HepG2 (cell line): ENCODE data around the gene NAPB. TPM values are rescaled to one million over a fixed set of nuclear protein-coding genes. Genes with fewer than 3 reads are reported as not detected.

Experiments used
- ADNP ChIP-seq: sonication (generic); formaldehyde crosslinking; IDR thresholded peaks from 2 replicates; pipeline ENCODE4 v1.4.0; 2020; ENCODE audit warnings: missing genetic modification reagents
- ETV6 ChIP-seq: sonication (generic); formaldehyde crosslinking; conservative IDR thresholded peaks from 2 replicates; pipeline ENCODE4 v1.4.0; 2020; ENCODE audit warnings: missing genetic modification reagents
- MATR3 ChIP-seq: sonication (generic); formaldehyde crosslinking; IDR thresholded peaks from 2 replicates; pipeline ENCODE4 v1.4.0; 2020; ENCODE audit warnings: missing genetic modification reagents
- PAWR ChIP-seq: sonication (generic); formaldehyde crosslinking; IDR thresholded peaks from 2 replicates; pipeline ENCODE4 v1.4.0; 2020; ENCODE audit warnings: missing genetic modification reagents, mild to moderate bottlenecking, borderline replicate concordance
- PHF21A ChIP-seq: sonication (generic); formaldehyde crosslinking; IDR thresholded peaks from 2 replicates; pipeline ENCODE4 v1.5.0; 2020; ENCODE audit warnings: mild to moderate bottlenecking, missing genetic modification reagents
- PTBP1 ChIP-seq: fragments of 200-400 bp; formaldehyde crosslinking; IDR thresholded peaks from 2 replicates; pipeline ENCODE4 v1.6.1; 2018; ENCODE audit warnings: low read length, low read depth; ENCODE audit not compliant: poor library complexity, severe bottlenecking
- RFX1 ChIP-seq: fragments of 450-650 bp; IDR thresholded peaks from 2 replicates; pipeline ENCODE4 v1.6.1; 2017
- RFXANK ChIP-seq: IDR thresholded peaks from 2 replicates; pipeline ENCODE4 v1.6.1; 2016
- TAF1 ChIP-seq: sonication (generic); formaldehyde crosslinking; IDR thresholded peaks from 2 replicates; pipeline ENCODE4 v1.4.0; 2020; ENCODE audit warnings: missing genetic modification reagents
- ZBTB7B ChIP-seq: sonication (generic); formaldehyde crosslinking; IDR thresholded peaks from 2 replicates; pipeline ENCODE4 v1.4.0; 2020; ENCODE audit warnings: missing genetic modification reagents
- ZNF224 ChIP-seq: sonication (generic); formaldehyde crosslinking; IDR thresholded peaks from 2 replicates; pipeline ENCODE4 v1.5.0; 2020; ENCODE audit warnings: mild to moderate bottlenecking, missing genetic modification reagents
- ZNF317 ChIP-seq: sonication (generic); formaldehyde crosslinking; IDR thresholded peaks from 2 replicates; pipeline ENCODE4 v1.5.0; 2020; ENCODE audit warnings: mild to moderate bottlenecking, missing genetic modification reagents
- ZNF367 ChIP-seq: sonication (generic); formaldehyde crosslinking; IDR thresholded peaks from 2 replicates; pipeline ENCODE4 v1.4.0; 2020; ENCODE audit warnings: missing genetic modification reagents, borderline replicate concordance
- ZNF564 ChIP-seq: sonication (generic); formaldehyde crosslinking; IDR thresholded peaks from 2 replicates; pipeline ENCODE4 v1.8.1; 2023; ENCODE audit warnings: mild to moderate bottlenecking, missing genetic modification reagents
- ZNF75D ChIP-seq: sonication (generic); formaldehyde crosslinking; IDR thresholded peaks from 2 replicates; pipeline ENCODE4 v1.8.1; 2023; ENCODE audit warnings: missing genetic modification reagents, mild to moderate bottlenecking, borderline replicate concordance
- polyA plus RNA-seq, 8 experiments: library from polyadenylated mRNA; depleted of rRNA in 3 of 8; stranded (reverse) in 7 of 8; unstranded in 1 of 8; fragments of >200 nt; fragmentation: Illumina TruSeq in 4 of 8; extraction: Trizol in 4 of 8; gene quantifications; 2 replicates each; pipeline versions ENCODE4 v1.2.1 to v1.2.3, GENCODE V29; 2011 to 2016; ENCODE audit warnings: low read depth in 4 of 8, missing spikeins in 1 of 8, mixed read lengths in 1 of 8; ENCODE audit not compliant: insufficient read depth in 1 of 8
- total RNA-seq, 5 experiments: library from RNA; depleted of rRNA; stranded (reverse); fragments of >200 nt; fragmentation: Illumina TruSeq; extraction: Trizol; gene quantifications; 2 replicates each; pipeline ENCODE4 v1.2.3, GENCODE V29; 2016; ENCODE audit warnings: low read depth in 1 of 5
- TF ChIP-seq, protein P1 (sequence below): sonication (generic); formaldehyde crosslinking; IDR thresholded peaks from 2 replicates; pipeline ENCODE4 v1.5.1; 2020; ENCODE audit warnings: missing genetic modification reagents, mild to moderate bottlenecking, borderline replicate concordance
- TF ChIP-seq, protein P2 (sequence below): sonication (generic); formaldehyde crosslinking; IDR thresholded peaks from 2 replicates; pipeline ENCODE4 v1.8.0; 2022; ENCODE audit warnings: mild to moderate bottlenecking, missing genetic modification reagents, moderate library complexity
- TF ChIP-seq, protein P3 (sequence below): sonication (generic); formaldehyde crosslinking; IDR thresholded peaks from 2 replicates; pipeline ENCODE4 v1.8.0; 2022; ENCODE audit warnings: missing genetic modification reagents, mild to moderate bottlenecking, inconsistent platforms, borderline replicate concordance
- TF ChIP-seq, protein P4 (sequence below): sonication (generic); formaldehyde crosslinking; IDR thresholded peaks from 2 replicates; pipeline ENCODE4 v1.5.1; 2020; ENCODE audit warnings: missing genetic modification reagents, mild to moderate bottlenecking, borderline replicate concordance
- TF ChIP-seq, protein P5 (sequence below): sonication (generic); formaldehyde crosslinking; IDR thresholded peaks from 2 replicates; pipeline ENCODE4 v1.8.0; 2022; ENCODE audit warnings: mild to moderate bottlenecking, missing genetic modification reagents, borderline replicate concordance
- TF ChIP-seq, protein P6 (sequence below): sonication (generic); formaldehyde crosslinking; conservative IDR thresholded peaks from 2 replicates; pipeline ENCODE4 v1.4.0; 2020; ENCODE audit warnings: missing genetic modification reagents

The NAPB gene
- total and polyA plus RNA-seq, 2 of the 13 experiments (the other 11 are each of a cell fraction or from before 2014, with no cell fraction given), result 15.2 to 16.1 TPM

DNA sequence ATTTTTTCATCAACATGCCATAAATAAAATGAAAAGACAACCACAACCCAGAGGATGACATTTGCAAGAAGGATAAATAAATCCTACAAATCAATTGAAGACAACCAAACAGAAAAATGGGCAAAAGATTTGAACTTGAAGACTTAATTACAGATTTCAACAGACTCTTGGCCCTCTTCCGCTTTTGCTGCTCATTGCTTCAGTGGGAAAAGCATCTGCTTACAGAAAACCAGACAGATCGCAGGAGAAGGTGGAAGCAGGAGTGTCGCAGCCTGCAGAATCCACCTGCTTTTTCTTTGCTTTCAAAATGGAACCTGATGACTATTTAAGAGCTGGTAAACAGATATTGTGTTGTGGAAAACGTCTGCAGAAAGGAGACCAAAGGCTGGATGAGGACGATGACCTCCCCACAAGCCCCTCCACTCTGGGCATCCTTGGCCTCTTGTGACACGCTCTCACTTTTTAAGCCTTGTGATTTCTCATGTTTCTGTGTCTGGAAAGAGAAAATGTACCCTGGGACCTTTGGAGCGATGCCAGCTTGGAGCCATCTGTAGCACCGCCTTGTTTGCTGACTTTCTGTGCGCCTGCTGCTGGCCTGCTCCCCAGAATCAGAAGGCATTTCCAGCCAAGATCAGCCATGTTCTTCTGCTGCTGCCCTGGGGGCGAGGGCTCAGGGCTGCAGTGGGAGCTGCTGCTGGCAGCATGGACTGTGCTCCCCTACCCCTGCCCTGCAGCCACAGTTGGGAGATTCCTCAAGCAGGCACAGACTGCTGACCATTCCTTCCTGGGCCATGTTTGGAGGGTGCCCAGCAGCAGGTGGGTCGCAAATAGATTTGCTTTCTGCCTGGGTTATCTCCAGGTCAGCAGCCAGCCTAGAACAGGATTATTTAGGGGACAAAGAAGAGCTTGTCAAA is 14.6 kb upstream of the NAPB start (continued):
- TF ChIP-seq, protein P1, sequence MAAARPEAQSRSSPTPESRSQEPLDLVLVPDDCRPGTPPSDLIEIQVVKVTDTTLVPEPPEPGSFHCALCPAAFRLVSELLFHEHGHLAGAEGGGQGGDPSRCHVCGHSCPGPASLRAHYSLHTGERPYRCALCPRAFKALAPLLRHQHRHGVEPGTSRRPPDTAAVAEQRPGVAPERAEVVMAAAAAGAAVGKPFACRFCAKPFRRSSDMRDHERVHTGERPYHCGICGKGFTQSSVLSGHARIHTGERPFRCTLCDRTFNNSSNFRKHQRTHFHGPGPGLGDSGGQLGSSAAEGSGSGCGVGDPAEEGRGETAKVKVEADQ (CRISPR knock-in tag), result no peak; the same call in 1 of the 2 replicates
- no peak for TF ChIP-seq RFXANK (CRISPR knock-in tag)
- 0 out of 2 replicates have a peak, but pooled peaks have one; percentile 54 for TF ChIP-seq ZNF224
- TF ChIP-seq PTBP1, result no peak
- peak; percentile 44; the same call in 1 of the 2 replicates for TF ChIP-seq ZNF564 (CRISPR knock-in tag)
- TF ChIP-seq, protein P2, sequence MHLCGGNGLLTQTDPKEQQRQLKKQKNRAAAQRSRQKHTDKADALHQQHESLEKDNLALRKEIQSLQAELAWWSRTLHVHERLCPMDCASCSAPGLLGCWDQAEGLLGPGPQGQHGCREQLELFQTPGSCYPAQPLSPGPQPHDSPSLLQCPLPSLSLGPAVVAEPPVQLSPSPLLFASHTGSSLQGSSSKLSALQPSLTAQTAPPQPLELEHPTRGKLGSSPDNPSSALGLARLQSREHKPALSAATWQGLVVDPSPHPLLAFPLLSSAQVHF (CRISPR knock-in tag), result no peak
- TF ChIP-seq, protein P3, sequence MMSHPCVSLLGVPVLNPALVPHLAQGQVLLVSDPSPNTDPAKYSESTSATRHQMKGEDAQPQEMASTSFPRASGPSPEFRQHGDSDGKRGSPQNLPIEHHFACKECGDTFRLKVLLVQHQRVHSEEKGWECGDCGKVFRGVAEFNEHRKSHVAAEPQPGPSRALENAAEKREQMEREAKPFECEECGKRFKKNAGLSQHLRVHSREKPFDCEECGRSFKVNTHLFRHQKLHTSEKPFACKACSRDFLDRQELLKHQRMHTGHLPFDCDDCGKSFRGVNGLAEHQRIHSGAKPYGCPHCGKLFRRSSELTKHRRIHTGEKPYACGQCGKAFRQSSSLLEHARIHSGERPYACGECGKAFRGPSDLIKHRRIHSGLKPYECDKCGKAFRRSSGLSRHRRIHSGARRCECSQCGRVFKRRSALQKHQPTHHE (CRISPR knock-in tag), result no peak
- TF ChIP-seq, protein P4, sequence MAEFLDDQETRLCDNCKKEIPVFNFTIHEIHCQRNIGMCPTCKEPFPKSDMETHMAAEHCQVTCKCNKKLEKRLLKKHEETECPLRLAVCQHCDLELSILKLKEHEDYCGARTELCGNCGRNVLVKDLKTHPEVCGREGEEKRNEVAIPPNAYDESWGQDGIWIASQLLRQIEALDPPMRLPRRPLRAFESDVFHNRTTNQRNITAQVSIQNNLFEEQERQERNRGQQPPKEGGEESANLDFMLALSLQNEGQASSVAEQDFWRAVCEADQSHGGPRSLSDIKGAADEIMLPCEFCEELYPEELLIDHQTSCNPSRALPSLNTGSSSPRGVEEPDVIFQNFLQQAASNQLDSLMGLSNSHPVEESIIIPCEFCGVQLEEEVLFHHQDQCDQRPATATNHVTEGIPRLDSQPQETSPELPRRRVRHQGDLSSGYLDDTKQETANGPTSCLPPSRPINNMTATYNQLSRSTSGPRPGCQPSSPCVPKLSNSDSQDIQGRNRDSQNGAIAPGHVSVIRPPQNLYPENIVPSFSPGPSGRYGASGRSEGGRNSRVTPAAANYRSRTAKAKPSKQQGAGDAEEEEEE (CRISPR knock-in tag), result 0 out of 2 replicates have a peak, but pooled peaks have one; percentile 77
- TF ChIP-seq ZNF75D (CRISPR knock-in tag), result no peak
- no peak; the same call in 1 of the 2 replicates for TF ChIP-seq ADNP (CRISPR knock-in tag)
- peak; percentile 82 for TF ChIP-seq PHF21A (CRISPR knock-in tag)
- TF ChIP-seq ETV6, result no peak
- 0 out of 2 replicates have a peak, but pooled peaks have one; percentile 29 for TF ChIP-seq TAF1 (CRISPR knock-in tag)
- no peak for TF ChIP-seq ZNF367
- TF ChIP-seq RFX1, result no peak
- no peak for TF ChIP-seq PAWR (CRISPR knock-in tag)
- no peak for TF ChIP-seq ZNF317 (CRISPR knock-in tag)
- TF ChIP-seq, protein P5, sequence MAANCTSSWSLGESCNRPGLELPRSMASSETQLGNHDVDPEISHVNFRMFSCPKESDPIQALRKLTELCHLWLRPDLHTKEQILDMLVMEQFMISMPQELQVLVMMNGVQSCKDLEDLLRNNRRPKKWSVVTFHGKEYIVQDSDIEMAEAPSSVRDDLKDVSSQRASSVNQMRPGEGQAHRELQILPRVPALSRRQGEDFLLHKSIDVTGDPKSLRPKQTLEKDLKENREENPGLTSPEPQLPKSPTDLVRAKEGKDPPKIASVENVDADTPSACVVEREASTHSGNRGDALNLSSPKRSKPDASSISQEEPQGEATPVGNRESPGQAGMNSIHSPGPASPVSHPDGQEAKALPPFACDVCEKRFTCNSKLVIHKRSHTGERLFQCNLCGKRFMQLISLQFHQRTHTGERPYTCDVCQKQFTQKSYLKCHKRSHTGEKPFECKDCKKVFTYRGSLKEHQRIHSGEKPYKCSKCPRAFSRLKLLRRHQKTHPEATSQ (CRISPR knock-in tag), result no peak; the same call in 1 of the 2 replicates
- peak; percentile 67 for TF ChIP-seq ZBTB7B
- TF ChIP-seq, protein P6, sequence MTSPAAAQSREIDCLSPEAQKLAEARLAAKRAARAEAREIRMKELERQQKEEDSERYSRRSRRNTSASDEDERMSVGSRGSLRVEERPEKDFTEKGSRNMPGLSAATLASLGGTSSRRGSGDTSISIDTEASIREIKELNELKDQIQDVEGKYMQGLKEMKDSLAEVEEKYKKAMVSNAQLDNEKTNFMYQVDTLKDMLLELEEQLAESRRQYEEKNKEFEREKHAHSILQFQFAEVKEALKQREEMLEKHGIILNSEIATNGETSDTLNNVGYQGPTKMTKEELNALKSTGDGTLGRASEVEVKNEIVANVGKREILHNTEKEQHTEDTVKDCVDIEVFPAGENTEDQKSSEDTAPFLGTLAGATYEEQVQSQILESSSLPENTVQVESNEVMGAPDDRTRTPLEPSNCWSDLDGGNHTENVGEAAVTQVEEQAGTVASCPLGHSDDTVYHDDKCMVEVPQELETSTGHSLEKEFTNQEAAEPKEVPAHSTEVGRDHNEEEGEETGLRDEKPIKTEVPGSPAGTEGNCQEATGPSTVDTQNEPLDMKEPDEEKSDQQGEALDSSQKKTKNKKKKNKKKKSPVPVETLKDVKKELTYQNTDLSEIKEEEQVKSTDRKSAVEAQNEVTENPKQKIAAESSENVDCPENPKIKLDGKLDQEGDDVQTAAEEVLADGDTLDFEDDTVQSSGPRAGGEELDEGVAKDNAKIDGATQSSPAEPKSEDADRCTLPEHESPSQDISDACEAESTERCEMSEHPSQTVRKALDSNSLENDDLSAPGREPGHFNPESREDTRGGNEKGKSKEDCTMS (CRISPR knock-in tag), result no peak
- no peak for TF ChIP-seq MATR3 (CRISPR knock-in tag)
